D341Med (cell line): Measurements from ENCODE around the gene CNMD.
A peak's percentile ranks its signal among the peaks of the same experiment; 100 is the strongest.

Source experiments
- DNase-seq: peaks from one replicate; pipeline ENCODE4 v3.0.0; 2012; ENCODE audit warnings: low spot score

The CNMD gene

DNA sequence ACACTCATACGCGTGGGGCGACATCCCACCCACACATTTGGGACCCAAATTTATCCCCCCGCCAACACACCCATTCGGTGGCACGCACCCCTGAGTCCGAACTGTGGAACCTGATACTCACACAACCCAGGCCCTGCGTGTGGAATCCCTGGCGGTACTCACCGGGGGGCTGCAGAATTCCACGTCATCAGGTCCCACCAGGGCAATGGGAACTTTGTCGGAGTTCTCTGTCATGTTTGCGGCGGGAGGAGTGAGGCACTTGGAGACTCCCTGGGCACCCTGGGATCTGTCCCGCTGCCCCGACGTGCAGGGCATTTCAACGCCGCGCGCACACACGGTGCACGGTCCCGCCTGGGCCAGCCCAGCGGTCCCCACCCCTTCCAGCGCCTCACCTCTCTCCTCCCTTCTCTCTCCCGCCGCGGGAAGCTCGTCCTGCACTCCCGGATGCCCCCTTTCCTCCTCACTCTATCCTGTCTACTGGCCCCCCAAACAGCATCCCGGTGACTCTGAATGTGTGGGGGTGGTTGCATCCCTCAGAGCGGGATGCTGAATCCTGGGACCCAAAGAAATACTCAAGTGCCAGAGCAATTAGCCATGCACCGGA lies at the start of gene CNMD:
CNMD (minus strand) TSS at position 353 of the 604 bp plus-strand sequence; CDS start at position 234, 119 bp downstream.
- no peak for DNase-seq

DNA sequence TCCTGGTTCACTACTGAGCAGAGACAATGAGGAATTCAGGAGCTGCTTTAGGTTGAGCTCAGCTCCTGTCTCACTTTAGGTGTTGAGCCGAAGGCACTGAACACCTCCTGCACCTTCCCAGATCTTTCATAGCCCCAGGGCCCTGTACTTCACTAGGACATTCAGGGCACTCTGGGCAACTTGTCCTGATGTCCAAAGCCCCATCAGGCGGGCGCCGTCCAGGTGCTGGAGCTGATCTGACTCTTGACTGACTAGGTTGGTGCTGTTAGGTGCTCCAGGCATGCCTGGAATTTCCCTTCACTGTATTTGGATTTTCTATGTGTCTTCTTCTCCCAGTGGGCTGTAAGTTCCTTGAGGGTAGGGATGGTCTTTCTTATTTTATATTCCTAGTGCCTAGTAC lies 48.4 kb upstream of the CNMD start:
- DNase-seq, result no peak

DNA sequence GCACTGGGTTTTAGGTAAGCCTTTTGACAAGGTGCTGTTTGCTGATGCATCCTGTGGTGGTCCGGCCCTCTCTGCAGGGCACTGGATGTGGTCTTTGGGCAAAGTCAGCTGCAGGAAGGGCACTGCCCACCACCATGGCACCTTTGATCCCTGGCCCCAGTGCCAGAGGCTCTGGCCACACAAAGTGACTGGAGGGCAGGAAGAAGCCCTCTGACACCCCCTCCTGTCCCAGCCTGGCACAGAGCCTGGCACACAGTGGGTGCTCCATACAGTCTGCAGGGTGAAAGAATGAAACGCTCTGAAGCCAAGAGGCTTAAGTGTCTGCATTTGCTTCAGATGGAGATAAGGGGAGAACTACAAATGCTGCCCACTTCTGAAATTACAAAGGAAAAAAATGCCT lies 47.6 kb upstream of the CNMD start:
- DNase-seq, result no peak

DNA sequence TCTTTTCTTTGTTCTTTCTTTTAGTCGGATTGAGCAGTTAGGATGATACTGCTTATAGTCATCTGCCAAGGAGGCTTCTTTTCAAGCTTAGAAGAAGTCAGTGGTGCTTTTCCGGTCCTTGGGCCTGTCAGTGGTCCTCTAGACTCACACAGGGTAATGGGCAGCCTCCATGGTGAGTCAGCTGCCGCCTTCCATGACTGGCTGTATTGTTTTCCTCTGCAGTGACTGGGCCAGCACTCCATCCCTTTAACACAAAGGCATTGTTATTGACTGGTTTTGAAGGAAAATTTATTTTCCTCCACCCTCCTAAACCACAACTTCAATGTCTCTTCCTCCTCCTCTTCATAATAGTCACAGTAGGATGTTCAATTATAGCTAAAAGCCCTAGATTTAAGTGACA lies 47.1 kb upstream of the CNMD start:
- no peak for DNase-seq

DNA sequence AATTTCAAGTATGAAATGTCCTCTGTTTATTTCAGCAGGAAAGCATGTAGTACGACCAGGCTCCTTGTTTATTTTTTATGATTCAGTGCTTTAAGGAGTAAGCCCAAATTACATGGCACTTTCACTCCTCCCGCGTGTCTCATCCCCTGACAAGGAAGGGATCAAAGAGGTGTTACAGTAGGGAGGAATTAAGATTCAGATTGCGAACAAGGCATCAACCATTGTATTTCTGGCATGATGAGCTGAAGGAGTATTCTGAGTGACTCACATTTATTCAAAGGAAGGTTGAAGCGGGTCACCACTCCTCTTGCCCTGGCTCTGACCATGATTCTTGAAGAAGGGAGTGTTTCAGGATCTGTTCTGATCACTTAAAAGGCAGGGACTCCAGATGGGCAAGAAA lies 46.1 kb upstream of the CNMD start:
- no peak for DNase-seq

DNA sequence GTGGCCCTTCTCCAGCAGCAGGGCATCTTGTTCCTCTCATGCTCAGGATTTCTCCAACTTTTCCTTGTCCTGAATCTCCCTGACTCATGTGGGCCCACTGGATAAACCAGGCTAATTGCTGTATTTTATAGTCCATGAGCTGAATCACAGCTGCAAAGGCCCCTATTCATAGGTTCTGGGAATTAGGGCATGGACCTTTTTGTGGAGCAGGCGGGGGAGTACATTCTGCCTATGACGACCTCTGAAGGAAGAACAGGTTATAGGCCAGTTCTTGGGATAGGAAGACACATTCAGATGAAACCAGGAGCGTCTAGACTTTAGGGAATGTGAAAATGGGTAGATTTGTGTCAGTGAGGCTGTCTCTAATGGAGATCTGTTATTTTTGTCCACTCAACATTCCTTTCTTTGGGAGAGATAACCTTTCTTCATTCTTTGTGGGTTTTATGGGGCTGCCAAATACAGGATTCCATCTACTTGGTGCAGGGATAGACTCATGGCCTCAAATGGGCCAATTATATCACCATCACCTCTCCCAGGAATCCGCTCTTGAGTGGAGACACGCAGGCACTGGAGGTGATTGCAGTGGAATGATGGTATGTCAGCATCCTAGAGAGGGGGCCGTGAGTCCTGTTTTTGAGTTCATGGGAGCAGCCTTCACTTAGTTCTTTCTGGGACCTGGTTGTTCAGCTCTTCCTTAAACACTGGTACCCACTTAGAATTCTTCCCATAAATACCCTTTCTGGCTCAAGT lies 45.1 kb upstream of the CNMD start:
- DNase-seq, result no peak

DNA sequence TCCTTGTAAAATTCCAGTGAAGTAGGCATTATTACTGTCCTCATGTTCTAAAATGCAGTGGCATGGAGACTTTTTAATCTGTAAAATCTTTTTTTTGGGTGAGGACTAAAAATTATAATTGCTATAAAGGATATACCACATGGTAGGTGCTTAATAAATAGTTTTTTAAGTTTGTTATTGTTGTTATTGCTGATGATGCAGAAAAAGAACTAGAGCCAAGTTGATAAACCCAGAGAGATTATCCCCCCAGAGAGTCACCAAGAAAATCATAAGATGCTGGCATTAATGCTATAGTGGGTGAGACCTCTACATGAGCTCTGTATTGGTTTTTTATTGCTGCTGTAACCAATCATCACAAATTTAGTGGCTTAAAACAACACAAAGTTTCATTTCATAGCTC lies 44.3 kb upstream of the CNMD start:
- DNase-seq, result no peak

DNA sequence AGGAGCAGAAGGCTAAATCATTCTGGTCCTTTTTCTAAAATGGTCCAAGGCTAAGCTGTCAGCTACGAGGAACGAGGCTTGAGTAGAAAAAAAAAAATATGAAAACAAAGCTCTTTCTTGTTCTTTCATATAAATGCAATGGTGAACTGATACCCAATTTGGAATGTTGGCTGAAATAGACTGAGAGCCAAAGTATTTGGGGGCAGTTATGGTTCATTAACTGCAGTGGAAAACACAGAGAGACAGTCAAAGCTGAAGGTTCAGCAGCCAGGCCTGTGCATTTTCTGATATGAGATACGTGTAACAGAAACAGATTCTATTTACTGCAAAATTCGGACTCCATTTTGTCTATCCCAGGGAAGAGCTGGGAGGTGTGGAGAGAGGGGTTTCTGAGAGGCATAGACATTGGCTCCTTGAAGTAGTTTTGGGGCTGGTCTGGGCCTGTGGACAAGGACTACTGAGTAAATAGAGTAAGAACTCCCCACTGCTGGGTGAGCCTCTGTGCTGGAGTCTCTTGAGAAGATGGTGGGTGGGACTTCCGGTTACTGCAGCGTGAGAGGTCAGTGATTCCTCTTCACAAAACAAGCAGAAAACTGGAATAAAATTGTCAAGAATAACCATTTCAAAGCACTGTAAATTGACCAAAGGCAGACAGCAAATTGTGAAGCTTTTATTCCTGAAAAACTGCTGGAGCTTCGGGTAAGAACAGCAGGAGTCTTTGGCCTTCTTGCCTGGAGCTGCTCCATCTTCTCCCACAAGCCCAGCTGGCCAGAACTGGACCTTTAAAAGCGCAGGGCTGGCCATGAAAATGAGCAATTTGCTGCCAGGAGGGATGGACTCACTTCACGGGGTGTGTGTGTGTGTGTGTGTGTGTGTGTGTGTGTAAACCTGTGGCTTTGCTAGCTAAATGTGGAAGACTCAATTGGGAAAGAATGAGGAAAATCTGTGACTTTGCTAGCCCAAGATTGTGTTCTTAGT lies 43.1 kb upstream of the CNMD start:
- DNase-seq, result no peak

DNA sequence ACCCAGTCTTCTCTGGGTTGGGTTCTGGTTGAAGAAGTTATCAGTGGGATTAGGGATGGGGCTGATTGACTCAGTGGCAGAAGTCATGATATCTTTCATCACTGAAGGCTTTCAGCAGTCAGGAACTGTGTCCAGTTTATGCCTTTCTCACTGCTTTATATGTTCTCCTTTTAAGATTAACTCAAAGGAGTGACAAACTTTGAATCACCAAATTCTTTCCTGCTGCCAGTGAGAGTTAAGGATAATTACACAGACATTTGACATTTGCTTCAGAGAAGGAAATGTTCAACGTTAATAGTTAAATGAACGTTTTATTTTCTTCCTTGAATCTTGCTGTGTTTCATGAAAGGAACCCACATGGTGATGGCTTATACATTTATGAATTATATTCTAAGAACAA lies 41.0 kb upstream of the CNMD start:
- DNase-seq, result no peak

DNA sequence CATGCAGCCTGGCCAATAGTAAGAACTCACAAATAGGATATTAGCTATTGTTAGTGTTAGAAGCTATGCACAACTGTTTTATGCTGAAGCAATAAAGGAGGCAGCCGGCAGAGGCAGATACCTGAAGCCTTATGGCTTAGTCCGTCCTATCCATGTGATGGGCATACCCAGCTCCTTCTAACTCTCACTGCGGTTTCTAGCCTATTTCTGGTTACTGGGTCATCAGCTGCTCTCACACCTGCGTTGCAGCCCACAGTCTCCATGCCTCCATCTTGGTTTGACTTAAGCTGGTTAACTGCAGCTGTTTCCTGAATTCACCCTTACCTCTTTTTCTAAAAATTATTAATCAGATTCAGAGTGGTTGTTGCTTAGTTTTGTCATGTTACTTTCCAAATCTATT lies 40.5 kb upstream of the CNMD start:
- DNase-seq, result no peak

DNA sequence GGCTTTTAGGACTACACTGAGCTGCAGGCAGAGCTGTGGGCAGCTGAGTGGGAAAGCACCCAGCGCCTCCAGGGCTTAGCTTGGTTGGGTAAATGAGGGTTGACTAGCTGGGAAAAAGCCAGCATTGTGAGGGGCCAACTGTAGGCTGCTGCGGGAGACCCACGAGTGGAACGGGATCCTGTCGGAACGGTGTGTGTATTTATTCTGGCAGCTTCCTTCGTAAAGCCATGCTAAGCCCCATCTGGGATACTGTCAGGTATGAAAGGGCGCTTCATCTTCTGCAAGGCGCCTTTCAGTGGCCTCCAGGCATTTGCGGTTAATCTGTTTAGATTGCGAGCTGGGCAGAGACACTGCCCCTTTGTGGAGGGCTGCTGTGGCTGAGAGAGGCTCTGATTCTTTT lies 39.5 kb upstream of the CNMD start:
- DNase-seq, result no peak

DNA sequence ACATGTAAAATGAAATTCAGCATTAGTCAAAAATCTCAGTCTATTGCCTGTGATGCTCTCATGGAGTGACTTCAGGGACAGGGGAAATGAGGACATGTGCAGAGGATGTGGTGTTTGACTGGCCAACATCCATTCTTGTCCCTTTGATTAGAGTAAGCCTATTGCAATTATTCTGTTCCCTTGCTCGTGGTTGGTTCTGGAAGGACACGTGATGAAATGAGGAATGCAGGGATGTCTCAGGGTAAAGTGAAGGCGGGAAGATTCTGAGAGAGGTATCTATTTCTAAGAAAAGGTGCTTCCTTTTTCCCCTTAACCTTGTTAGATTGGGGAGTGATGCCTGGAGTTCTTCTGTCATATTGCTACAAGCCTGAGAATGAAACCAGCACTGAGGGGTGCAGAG lies 37.1 kb upstream of the CNMD start:
- no peak for DNase-seq

DNA sequence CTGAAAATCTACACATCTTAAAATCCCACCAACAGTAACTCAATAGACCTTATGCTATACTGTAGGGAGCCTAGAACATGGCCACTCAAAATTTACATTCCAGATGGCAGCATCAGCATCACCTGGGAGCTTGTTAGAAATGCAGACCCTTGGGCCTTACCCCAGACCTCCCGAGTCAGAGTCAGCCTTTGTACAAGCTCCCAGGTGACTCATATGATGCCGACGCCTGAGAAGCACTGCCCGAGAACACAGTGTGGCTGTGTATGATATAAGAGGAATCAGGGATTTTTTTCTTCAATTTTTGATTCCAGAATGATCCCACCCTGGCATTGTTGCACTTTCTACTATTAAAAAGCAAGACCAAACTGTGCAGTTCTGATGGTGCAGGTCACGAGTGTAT lies 35.9 kb upstream of the CNMD start:
- no peak for DNase-seq

DNA sequence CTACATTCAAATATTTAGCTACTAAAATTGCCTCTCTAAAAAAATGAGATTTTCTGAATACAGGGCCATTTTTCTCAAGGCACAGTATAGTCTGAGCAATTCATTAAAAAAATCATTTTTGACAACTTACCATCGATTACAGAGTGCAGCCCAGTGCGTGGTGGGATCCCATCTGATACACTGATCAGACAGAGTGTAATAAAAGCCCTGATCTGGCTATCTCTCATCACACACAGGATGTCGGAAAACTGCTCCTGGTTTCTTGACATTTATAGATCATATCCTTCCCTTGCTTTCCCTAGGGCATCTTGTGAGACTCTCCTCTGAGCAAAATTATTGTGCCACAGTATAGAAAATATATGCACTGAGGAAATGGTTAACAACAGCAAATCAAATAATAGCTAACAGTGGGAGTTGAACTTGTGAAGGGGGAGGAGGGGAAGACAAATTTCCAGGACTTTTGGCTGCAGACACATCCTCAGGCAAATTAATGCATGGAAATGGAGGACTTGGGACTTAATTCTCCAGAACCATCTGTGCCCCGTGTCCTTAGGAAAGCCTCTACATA lies 28.4 kb upstream of the CNMD start:
- no peak for DNase-seq

DNA sequence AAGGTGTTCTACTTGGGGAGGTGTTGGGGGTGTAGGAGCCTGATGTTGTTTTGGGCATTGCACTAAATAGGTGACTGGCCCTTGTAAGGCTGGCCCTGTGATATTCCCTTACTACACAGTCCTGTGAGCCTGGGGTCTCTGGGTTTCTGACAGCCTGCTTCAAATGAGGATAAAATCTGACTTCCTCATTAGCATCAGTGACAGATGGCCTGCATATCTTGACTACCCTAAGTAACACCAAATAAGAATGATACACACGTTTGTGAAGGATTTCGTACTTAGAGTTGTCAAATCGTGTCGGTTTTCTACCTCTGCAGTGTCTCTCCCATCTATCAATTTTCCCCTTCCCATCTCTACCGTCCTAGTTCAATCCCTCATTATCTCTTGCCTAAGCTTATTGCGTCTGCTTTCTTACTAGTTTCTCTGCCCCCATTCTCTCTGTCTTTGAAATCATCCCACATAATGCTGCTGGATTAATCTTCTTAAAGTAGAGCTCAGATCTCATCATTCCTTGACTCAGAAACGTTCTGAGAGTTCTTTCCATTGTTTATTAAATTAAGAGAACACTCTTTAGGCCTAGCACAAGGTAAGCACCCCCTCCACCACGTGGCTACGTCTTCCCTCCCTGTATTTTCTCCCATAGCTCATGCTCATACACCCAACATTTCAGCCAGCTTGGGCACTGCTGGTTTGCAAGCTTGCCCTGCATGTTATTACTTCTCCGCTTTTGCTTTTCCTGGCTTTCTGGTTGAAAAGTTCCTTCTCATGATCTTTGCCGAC lies 26.2 kb upstream of the CNMD start:
- DNase-seq, result peak; percentile 57

DNA sequence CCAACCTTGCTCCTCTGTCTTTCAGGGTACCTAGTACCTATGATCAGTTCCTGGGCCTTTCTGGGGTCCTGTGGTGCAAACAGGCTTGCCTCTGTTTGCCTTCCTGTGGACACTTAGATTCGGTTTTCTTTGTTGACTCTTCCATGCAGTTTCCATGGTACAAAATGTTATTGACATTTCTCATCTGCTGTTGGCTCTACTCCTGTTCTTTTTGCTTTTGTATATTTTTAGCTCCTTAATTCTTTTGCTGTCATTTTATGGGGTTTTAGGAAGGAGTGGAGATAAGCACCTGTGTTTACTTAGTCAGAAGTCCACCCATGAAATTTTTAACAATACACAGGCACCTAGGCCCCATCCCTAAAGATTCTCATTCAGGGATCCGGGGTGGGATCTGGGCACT lies 20.5 kb upstream of the CNMD start:
- no peak for DNase-seq

DNA sequence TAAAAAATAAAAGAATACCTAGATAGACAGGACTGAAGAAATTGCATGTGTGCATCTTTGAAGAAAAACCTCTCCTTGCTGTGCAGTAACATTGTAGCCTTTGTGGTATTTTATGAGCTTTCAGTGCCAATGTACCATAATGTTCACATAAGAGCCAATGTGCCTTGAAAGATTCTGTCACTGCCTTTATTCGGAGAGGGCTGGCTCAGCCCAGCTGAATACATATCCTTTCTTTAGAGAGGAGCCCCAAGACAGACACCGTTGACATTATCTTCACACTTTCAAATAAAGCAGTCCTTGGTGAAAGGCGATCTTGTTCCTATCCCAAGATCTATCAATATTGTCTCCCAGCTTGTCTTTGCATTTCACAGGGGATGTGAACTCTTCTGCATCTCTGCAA lies 18.5 kb upstream of the CNMD start:
- DNase-seq, result no peak

DNA sequence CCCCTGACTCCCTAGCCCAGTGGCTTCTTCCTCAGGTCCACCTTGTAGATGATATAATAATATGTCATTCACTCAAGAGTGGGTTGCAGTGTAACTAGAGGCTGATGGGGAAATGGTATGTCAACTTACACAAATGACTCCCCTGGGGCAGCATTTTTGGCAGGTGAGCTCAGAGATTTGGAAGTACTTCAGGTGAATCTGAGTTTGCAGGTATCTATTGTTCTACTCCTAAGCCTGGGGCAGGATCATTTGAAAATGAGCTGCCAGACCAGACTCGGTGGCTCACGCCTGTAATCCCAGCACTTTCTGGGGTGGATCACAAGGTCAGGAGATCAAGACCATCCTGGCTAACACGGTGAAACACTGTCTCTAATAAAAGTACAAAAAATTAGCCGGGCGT lies 11.6 kb upstream of the CNMD start:
- DNase-seq, result no peak

DNA sequence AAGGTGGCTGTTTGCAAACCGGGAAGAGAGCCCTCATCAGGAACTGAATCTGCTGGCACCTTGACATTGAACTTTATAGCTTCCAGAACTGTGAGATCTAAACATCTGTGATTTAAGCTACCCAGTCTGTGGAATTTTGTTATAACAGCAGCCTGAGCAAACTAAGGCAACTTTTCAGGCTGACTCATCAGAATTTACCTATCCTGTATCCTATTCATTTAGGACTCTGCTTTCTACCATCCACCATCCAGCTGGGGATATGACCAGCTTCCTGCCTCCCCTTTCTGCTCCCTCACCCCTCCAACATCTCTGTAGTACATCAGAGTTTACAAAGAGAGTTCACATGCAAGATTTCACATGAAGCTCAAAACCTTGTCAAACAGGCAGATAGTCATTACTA lies 11.1 kb upstream of the CNMD start:
- no peak for DNase-seq

DNA sequence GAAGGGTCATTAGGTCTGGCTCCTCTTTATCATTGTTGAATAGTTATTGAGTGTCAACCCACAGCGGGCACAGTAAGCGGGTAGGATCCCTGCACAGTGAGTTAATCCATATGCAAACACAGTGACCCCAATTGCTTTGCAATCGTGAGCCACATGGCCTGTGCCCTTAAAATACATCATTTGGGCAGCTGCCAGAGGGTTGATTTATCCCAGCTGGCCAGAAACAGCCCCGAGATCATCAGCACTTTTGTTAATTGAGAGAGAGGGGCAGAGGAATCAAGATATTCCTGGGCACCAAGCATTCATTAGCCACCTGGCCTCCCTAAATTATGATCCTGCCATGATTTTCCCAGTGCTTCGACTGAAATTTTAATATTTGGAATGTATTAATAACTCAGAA lies 9.8 kb upstream of the CNMD start:
- peak; percentile 76 for DNase-seq

DNA sequence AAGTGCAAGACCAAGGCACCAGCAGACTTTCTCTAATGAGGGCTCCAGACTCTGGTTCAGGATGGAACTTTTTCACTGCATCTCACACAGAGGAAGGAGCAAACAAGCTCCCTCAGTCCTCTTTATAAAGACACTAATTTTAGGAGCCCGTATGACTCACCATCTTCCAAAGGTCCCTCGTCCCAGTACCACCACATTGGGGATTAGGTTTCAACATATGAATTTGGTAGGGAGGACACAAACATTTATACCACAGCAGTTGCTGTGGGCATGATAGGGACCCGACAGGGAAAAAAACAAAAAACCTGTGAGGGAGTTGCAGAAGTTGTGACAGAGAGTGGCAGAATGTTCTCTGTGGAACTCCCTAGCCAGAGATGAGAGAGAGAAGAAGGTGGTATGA lies 6.5 kb upstream of the CNMD start:
- no peak for DNase-seq

DNA sequence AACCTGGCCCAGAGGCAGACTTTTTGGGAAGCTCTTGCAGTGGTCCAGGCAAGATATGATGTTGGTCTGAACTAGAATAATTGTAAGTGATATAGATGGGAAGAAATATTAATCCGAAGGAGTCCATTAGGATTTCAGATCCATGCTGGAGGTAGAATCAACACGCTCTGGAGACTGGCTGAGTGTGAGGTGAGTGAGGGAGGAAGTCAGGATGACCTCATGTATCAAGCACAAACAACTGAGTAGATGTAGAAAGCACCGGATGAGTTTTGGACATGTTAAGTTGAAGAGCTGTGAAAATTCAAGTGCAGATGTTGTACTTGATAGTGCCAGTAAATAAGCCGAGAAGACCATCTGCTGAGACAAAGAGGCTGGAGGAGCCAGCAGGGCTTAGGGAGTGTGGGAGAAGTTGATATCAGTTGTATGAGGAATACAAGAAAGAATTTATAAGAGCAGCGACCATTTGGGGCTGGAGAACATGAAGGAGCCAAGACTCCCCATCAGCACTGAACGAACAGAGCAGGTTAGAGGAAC lies 5.3 kb upstream of the CNMD start:
- DNase-seq, result peak; percentile 50
